ENCODE results near the gene CCDC159.

The CCDC159 gene

DNA sequence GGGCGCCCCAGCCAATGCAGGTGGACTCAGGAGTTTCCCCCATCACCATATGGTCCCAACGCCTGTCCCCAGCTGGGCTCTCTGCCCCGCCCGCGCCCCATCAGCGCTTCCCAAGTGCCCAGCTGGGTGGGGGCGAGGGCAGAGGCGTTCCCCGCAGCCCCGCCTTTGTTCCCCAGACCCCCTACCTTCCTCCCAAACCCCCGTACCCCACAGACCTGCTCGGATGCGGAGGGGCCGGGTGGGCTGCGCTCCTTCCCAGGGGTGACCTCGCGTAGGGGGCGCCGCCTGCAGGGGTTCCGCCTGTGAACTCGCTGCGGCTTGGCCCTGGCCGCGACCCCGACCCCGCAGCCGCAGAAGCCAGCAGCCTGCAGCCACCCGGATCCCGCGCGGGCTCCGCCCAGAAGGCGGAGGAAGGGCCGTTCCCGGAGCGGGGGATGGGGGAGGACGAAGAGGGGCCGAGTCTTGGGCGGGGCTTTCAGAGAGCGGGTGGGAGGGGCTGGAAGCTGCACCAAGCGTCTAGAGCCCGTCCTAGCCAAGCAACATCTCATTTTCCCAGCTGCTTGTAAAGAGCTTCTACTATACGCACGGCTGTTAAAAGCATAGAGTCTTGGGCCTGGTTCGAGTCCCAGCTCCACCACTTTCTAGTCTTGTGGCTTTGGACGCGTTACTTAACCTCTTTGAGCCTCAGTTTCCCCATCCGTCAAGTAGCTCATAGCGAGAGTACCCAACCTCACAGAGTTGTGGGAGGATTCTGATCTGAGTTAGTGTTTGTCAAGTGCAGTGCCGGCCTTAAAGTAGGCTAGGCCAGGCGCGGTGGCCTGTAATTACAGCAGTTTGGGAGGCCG lies 6.8 kb upstream of the CCDC159 start, which contains the start of gene RAB3D:
Gene RAB3D, minus strand, starts transcription at position 404 of the 845 bp plus-strand sequence. CDS start 2,258 bp downstream, outside the sequence.
- TF ChIP-seq, protein P1, sequence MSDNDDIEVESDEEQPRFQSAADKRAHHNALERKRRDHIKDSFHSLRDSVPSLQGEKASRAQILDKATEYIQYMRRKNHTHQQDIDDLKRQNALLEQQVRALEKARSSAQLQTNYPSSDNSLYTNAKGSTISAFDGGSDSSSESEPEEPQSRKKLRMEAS (IDR thresholded peaks at IDR 0.05), result no peak
- TF ChIP-seq CREB1 (IDR thresholded peaks at IDR 0.05; ENCODE audit: low read depth) (no peak), TEAD4 (IDR thresholded peaks at IDR 0.05) (no peak), FOXM1 (IDR thresholded peaks at IDR 0.05; ENCODE audit: borderline replicate concordance, low read depth) (no peak), NFIC (IDR thresholded peaks at IDR 0.05) (no peak), ZBTB7A (IDR thresholded peaks at IDR 0.05; ENCODE audit: low read depth) (peak; percentile 92; the same call in 1 of the 2 replicates), TAF1 (IDR thresholded peaks at IDR 0.05; ENCODE audit: low read depth) (peak; percentile 41; the same call in 1 of the 2 replicates), EP300 (IDR thresholded peaks at IDR 0.05; ENCODE audit: borderline replicate concordance) (no peak), CEBPB (IDR thresholded peaks at IDR 0.05) (no peak), TCF12 (IDR thresholded peaks at IDR 0.05; ENCODE audit: low read depth) (0 out of 2 replicates have a peak, but pooled peaks have one; percentile 36), YY1 (IDR thresholded peaks at IDR 0.05; ENCODE audit: low read depth) (no peak), RAD21 (IDR thresholded peaks at IDR 0.05; ENCODE audit: low read depth) (no peak)
- TF ChIP-seq, protein P2, sequence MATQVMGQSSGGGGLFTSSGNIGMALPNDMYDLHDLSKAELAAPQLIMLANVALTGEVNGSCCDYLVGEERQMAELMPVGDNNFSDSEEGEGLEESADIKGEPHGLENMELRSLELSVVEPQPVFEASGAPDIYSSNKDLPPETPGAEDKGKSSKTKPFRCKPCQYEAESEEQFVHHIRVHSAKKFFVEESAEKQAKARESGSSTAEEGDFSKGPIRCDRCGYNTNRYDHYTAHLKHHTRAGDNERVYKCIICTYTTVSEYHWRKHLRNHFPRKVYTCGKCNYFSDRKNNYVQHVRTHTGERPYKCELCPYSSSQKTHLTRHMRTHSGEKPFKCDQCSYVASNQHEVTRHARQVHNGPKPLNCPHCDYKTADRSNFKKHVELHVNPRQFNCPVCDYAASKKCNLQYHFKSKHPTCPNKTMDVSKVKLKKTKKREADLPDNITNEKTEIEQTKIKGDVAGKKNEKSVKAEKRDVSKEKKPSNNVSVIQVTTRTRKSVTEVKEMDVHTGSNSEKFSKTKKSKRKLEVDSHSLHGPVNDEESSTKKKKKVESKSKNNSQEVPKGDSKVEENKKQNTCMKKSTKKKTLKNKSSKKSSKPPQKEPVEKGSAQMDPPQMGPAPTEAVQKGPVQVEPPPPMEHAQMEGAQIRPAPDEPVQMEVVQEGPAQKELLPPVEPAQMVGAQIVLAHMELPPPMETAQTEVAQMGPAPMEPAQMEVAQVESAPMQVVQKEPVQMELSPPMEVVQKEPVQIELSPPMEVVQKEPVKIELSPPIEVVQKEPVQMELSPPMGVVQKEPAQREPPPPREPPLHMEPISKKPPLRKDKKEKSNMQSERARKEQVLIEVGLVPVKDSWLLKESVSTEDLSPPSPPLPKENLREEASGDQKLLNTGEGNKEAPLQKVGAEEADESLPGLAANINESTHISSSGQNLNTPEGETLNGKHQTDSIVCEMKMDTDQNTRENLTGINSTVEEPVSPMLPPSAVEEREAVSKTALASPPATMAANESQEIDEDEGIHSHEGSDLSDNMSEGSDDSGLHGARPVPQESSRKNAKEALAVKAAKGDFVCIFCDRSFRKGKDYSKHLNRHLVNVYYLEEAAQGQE (IDR thresholded peaks at IDR 0.05; ENCODE audit: low read depth), result no peak

DNA sequence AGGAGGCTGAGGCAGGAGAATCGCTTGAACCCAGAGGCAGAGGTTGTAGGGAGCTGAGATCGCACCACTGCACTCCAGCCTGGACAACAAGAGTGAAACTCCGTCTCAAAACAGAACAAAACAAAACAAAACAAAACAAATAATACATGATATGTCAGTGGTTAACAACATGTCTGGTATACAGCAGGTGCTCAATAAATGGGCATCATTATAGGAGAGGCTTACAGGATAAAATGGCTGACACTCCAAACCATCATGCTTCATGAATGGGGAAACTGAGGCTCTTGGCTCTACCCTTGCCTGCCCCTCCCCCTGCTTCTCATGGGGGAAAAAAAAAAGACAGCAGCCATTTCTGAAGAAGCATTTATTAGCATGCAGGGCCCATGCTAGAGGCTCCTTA lies 3.9 kb upstream of the CCDC159 start:
- no peak for TF ChIP-seq NFIC (IDR thresholded peaks at IDR 0.05)
- TF ChIP-seq, protein P2 (IDR thresholded peaks at IDR 0.05; ENCODE audit: low read depth), result no peak
- no peak for TF ChIP-seq TAF1 (IDR thresholded peaks at IDR 0.05; ENCODE audit: low read depth)
- no peak for TF ChIP-seq TCF12 (IDR thresholded peaks at IDR 0.05; ENCODE audit: low read depth)
- TF ChIP-seq, protein P1 (IDR thresholded peaks at IDR 0.05), result no peak
- no peak for TF ChIP-seq EP300 (IDR thresholded peaks at IDR 0.05; ENCODE audit: borderline replicate concordance)
- no peak for TF ChIP-seq TEAD4 (IDR thresholded peaks at IDR 0.05)
- no peak for TF ChIP-seq ZBTB7A (IDR thresholded peaks at IDR 0.05; ENCODE audit: low read depth)
- TF ChIP-seq RAD21 (IDR thresholded peaks at IDR 0.05; ENCODE audit: low read depth), result no peak
- no peak for TF ChIP-seq CEBPB (IDR thresholded peaks at IDR 0.05)
- TF ChIP-seq EGR1 (IDR thresholded peaks at IDR 0.05), result no peak
- no peak for TF ChIP-seq FOXM1 (IDR thresholded peaks at IDR 0.05; ENCODE audit: borderline replicate concordance, low read depth)
- TF ChIP-seq, protein P3, sequence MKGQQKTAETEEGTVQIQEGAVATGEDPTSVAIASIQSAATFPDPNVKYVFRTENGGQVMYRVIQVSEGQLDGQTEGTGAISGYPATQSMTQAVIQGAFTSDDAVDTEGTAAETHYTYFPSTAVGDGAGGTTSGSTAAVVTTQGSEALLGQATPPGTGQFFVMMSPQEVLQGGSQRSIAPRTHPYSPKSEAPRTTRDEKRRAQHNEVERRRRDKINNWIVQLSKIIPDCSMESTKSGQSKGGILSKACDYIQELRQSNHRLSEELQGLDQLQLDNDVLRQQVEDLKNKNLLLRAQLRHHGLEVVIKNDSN (IDR thresholded peaks at IDR 0.05), result no peak

DNA sequence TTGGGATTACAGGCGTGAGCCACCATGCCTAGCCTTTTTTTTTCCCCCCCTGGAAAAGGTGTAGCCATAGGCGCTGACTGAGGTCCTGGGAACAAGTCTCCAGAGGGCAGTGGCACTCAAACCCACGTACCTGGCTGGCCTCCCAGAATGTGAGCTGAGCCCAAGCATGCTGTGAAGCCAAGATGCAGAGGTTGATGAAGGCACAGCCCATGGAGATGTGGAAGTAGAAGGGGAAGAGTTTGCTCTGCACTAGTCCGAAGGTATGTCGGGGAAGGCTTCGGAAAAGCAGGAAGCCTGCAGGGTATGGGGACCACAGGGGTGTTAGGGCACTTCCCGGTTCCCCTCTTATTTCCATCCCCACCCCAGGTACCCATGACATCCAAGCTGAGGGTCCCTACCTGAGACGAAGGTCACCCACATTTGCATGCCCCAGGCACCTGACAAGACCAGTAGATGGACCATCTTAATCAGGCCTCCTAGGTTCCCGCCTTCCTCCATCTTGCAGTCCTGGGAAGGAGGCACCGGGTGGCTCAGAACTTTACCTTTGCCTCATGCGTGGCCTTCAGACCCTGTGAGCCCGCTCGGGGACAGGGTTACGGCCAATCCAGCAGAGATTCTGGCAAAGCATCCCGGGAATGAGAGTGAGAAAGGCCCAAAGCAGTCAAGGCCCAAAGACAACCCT lies 1.1 kb upstream of the CCDC159 start:
- 0 out of 2 replicates have a peak, but pooled peaks have one; percentile 22 for TF ChIP-seq TEAD4 (IDR thresholded peaks at IDR 0.05)
- TF ChIP-seq YY1 (IDR thresholded peaks at IDR 0.05; ENCODE audit: low read depth), result no peak; the same call in 1 of the 2 replicates
- no peak for TF ChIP-seq EGR1 (IDR thresholded peaks at IDR 0.05)
- no peak for TF ChIP-seq FOXM1 (IDR thresholded peaks at IDR 0.05; ENCODE audit: borderline replicate concordance, low read depth)
- no peak for TF ChIP-seq CREB1 (IDR thresholded peaks at IDR 0.05; ENCODE audit: low read depth)
- no peak for TF ChIP-seq TAF1 (IDR thresholded peaks at IDR 0.05; ENCODE audit: low read depth)
- peak; percentile 56; the same call in 1 of the 2 replicates for TF ChIP-seq NFIC (IDR thresholded peaks at IDR 0.05)
- TF ChIP-seq, protein P2 (IDR thresholded peaks at IDR 0.05; ENCODE audit: low read depth), result no peak
- no peak for TF ChIP-seq TCF12 (IDR thresholded peaks at IDR 0.05; ENCODE audit: low read depth)
- TF ChIP-seq, protein P3 (IDR thresholded peaks at IDR 0.05), result no peak
- no peak for TF ChIP-seq ZBTB7A (IDR thresholded peaks at IDR 0.05; ENCODE audit: low read depth)
